BJ (cell line): ENCODE data around the gene SPTBN4. TPM values are rescaled to one million over a fixed set of nuclear protein-coding genes. Genes with fewer than 3 reads are reported as not detected.
A peak's percentile ranks its signal among the peaks of the same experiment; 100 is the strongest.
"Not testable (repeated sequence)": the region's sequence is repeated elsewhere in the genome, so short reads cannot be mapped to it uniquely, and the experiment has no call there.

ENCODE experiments used
- CTCF ChIA-PET: fragments of 350-600 bp; formaldehyde crosslinking; extraction: SDS; loops from one replicate; lab custom pipeline; 2021; ENCODE audit warnings: antibody characterized with exemption, inconsistent platforms; lab: Yijun Ruan, JAX
- POLR2A ChIA-PET: fragments of 300-600 bp; sonication (Branson Sonifier 250); formaldehyde crosslinking; extraction: SDS; loops from one replicate; lab custom pipeline; 2021; ENCODE audit warnings: antibody characterized with exemption; lab: Charles Lee
- DNase-seq: peaks from one replicate; pipeline ENCODE4 v3.0.0-alpha.2; 2011; ENCODE audit warnings: low read depth
- H3K27me3 ChIP-seq: 2 replicates; pipeline ENCODE4 v1.6.0; 2011; ENCODE audit warnings: low read length; ENCODE audit not compliant: control insufficient read depth, insufficient read depth
- H3K36me3 ChIP-seq: 2 replicates; pipeline ENCODE4 v1.5.1; 2011; ENCODE audit warnings: low read length; ENCODE audit not compliant: control insufficient read depth, insufficient read depth
- H3K4me3 ChIP-seq: 2 replicates; pipeline ENCODE4 v1.5.1; 2011; ENCODE audit warnings: low read depth, mild to moderate bottlenecking, control low read depth, low read length
- CTCF ChIP-seq: IDR thresholded peaks from 2 replicates; pipeline ENCODE4 v1.5.1; 2011; ENCODE audit warnings: low read depth, mild to moderate bottlenecking, control low read depth, inconsistent platforms, low read length, moderate library complexity; ENCODE audit not compliant: insufficient read depth
- polyA plus RNA-seq: library from polyadenylated mRNA; depleted of rRNA; stranded (reverse); fragments of >200 nt; gene quantifications from 2 replicates; pipeline ENCODE4 v1.2.3, GENCODE V29; 2011

Gene SPTBN4
- polyA plus RNA-seq, 1 experiment = 0.93 TPM

- H3K4me3 ChIP-seq = no peak overlapping the region
- no peak for DNase-seq
- POLR2A ChIA-PET = interaction anchor here (0.5 kb wide), 1 partner anchor 36 kb away, joined by 4 read pairs; no protein-coding TSS in a partner anchor
- H3K27me3 ChIP-seq = no peaks in the 10 kb centered on the region
- no peaks in the 10 kb centered on the region for H3K36me3 ChIP-seq
- CTCF ChIA-PET = interaction anchor here (1.1 kb wide), 1 partner anchor 115 kb away, joined by 3 read pairs; no protein-coding TSS in a partner anchor
- TF ChIP-seq CTCF = no peak
These were observed 52.8 kb downstream of the SPTBN4 start for GRCh38 chr19:40519352-40520322.

DNA sequence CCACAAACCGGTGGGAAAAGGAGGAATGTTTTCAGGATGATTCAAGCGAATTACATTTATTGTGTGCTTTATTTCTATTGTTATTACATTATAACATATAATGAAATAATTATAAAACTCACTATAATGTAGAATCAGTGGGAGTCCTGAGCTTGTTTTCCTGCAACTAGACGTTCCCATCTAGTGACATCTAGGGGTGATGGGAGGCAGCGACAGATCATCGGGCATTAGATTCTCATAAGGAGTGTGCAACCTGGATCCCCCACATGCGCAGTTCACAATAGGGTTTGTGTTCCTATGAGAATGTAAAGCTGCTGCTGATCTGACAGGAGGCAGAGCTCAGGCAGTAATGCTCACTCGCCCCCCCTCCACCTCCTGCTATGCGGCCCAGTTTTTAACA is 54.5 kb downstream of the SPTBN4 start:
- TF ChIP-seq CTCF = peak; percentile 49
- CTCF ChIA-PET = interaction anchor here (0.7 to 2.1 kb wide), 12 partner anchors 9 to 222 kb away, joined by 3 to 13 read pairs (median 4); partner anchors contain the start of gene BLVRB
- no peak for DNase-seq
- Histone ChIP-seq H3K27me3 (no peaks in the 10 kb centered on the region), H3K4me3 (no peak overlapping the region), H3K36me3 (no peaks in the 10 kb centered on the region)
- POLR2A ChIA-PET = no interaction called here

GRCh38 chr19:40521900-40522299 is 55.1 kb downstream of the SPTBN4 start:
- H3K4me3 ChIP-seq, POLR2A ChIA-PET, H3K36me3 ChIP-seq, DNase-seq, H3K27me3 ChIP-seq: not testable (repeated sequence)
- CTCF ChIA-PET = interaction anchor here (0.6 to 2.1 kb wide), 12 partner anchors 8 to 222 kb away, joined by 3 to 13 read pairs (median 4); partner anchors contain the start of gene BLVRB

- Histone ChIP-seq H3K36me3 (no peaks in the 10 kb centered on the region), H3K27me3 (no peaks in the 10 kb centered on the region; the same call in 1 of the 2 replicates), H3K4me3 (no peak overlapping the region)
- ChIA-PET POLR2A (interaction anchor here (0.5 kb wide), 1 partner anchor 36 kb away, joined by 4 read pairs; no protein-coding TSS in a partner anchor), CTCF (interaction anchor here (0.8 to 1.8 kb wide), 14 partner anchors 9 to 216 kb away, joined by 3 to 9 read pairs (median 4); no protein-coding TSS in a partner anchor)
- TF ChIP-seq CTCF = peak; percentile 70
- DNase-seq = no peak
These were observed 56.7 kb downstream of the SPTBN4 start for GRCh38 chr19:40523322-40524047.

GRCh38 chr19:40524133-40524549 is 57.3 kb downstream of the SPTBN4 start:
- Histone ChIP-seq H3K27me3 (no peaks in the 10 kb centered on the region; the same call in 1 of the 2 replicates), H3K36me3 (no peaks in the 10 kb centered on the region), H3K4me3 (no peak overlapping the region)
- ChIA-PET CTCF (interaction anchor here (0.9 to 1.8 kb wide), 9 partner anchors 9 to 216 kb away, joined by 3 to 9 read pairs (median 4); no protein-coding TSS in a partner anchor), POLR2A (no interaction called here)
- TF ChIP-seq CTCF = no peak
- no peak for DNase-seq
